GM10847 (cell line): ENCODE data around the gene TRPC4.

Experiments used
- POLR2A ChIP-seq: IDR thresholded peaks from 2 replicates; pipeline ENCODE4 v1.6.1; 2011; ENCODE audit not compliant: insufficient read length; ENCODE audit errors: extremely low read depth

TRPC4 gene

DNA sequence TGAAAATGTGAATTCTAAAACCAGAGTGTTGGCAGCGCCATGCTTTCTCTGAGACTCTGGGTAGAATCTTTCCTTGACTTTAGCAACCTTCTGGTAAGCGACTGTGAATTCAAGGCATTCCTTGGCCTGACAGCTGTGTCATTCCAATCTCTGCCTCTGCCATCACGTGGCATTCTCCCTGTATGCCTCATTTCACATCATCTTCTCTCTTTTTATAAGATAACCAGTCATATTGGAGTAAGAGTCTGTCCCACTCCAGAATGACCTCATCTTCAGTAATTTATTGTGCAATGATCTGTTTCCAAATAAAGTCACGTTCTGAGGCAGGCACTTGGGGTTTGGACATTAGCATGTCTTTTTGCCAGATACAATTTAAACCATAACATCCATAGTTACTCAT, 167.6 kb downstream of the TRPC4 start:
- TF ChIP-seq POLR2A = no peak

DNA sequence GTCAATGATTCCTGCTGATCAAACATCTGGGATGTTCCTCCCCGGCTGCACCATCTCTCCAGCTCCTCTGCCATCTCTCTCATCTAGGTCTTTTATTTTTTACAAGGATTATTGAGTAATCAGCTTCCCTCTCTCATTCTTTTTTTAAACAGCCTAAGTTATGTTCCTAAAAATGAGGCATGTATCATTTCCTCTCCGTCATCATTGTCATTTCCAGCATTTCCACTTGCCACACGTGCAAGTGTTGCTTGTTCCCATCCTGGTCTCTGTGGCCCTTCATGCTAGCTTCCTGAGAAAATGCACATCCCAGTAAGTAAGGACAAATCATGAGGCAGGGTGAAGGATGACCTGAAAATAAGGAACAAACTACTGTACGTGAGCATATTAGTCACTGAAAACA, 168.3 kb downstream of the TRPC4 start:
- TF ChIP-seq POLR2A = no peak

DNA sequence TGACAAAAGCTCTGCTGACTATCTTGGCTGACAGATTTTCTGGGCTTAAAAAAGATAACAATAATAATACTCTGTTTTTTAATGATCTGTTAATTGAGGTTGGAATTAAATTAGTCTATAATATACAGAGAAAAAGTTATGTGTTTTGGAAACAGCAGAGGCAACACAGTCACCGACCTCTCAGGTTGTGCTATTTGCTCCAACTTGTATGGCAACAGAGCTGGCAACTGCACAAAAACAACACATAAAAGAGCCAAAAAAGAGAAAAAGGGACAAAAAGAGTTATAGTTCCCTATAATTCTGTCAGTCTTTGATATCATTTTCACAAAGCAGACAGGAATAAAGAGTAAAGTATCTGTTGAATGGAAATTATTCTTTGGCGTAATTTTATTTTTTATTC, 168.7 kb downstream of the TRPC4 start:
- TF ChIP-seq POLR2A = no peak

DNA sequence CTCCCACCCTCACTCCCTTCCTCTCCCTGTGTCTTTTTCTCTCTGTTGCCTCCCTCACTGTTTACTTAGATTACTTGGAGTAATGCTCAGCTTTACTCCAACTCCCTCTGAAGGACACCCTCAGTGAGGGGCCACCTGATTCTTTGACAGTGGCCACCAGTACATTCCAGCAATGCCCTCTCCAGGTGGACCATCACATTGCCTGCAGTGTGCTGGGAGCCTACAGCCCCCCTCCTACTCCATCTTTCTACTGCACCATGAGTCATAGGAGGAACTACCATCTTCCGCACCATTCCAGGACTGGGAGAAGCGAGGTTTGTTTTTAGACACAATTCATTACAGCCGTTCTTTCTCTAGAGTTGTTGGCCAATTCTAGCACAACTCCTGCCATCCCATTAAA, 174.4 kb downstream of the TRPC4 start:
- no peak for TF ChIP-seq POLR2A

DNA sequence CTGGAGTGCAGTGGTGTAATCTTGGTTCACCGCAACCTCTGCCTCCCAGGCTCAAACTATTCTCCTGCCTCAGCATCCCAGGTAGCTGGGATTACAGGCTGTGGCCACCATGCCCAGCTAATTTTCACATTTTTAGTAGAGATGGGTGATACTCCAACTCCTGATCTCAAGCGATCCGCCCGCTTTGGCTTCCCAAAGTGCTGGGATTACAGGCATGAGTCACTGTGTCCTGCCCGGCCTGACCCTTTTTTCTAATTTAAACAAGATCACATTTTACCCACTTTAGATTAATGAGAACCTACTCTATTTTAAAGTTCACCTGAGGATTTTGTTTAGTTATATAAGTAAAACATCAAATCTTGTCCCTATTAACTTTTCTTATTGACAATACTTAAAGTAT, 179.2 kb downstream of the TRPC4 start:
- TF ChIP-seq POLR2A = no peak

DNA sequence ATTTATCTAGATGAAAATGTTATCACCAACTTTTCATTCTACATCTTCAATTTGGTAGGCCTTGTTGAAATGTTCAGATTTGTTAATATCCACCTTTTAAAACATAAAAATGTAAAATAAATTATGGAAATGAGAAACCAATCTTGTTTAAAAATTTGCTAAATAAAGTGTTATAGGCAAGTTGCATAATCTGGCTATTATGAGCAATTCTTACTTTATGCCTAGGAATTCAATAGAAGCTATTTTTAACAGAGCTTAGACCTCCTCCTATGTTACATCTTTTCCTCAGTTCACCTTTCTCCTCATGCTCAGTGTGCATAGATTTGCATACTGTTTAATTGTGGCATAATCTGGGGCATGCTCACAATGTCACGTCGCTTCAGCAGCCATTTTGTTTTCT, 183.1 kb downstream of the TRPC4 start:
- no peak for TF ChIP-seq POLR2A

DNA sequence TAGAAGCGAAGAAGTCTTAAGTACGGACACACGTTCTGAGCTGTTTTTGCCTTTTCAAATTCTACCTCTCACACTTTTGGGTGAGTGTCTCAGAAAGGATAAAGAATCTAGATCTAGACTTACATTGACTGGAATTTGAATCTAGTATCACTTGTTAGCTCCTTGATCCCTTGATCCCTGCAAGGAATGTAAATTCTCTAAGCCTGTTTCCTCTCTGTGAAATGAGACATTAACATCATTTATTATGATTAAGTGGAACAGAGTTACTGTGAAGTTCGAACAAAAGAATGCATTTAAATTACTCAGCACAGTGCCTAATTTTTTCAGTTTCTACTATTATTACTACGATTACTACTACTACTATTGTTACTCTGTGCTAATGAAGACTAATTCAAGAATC, 184.4 kb downstream of the TRPC4 start:
- TF ChIP-seq POLR2A = no peak

DNA sequence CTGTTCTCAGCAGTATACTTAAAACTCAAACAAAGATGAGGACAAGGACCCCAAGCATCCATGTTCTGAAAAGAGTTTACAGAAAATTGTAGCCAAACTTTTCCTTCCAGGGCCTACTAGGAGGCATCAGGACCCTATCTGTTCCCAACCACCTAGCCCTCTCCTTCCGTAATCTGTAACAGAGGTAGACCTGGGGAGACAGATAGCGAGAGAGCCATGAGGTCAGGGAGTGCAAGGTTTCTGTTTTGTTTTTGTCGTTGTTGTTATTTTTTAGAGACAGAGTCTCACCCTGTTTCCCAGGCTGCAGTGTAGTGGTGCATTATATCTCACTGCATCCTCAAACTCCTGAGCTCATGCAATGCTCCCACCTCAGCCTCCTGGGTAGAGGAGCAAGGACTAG, 187.1 kb downstream of the TRPC4 start:
- no peak for TF ChIP-seq POLR2A

DNA sequence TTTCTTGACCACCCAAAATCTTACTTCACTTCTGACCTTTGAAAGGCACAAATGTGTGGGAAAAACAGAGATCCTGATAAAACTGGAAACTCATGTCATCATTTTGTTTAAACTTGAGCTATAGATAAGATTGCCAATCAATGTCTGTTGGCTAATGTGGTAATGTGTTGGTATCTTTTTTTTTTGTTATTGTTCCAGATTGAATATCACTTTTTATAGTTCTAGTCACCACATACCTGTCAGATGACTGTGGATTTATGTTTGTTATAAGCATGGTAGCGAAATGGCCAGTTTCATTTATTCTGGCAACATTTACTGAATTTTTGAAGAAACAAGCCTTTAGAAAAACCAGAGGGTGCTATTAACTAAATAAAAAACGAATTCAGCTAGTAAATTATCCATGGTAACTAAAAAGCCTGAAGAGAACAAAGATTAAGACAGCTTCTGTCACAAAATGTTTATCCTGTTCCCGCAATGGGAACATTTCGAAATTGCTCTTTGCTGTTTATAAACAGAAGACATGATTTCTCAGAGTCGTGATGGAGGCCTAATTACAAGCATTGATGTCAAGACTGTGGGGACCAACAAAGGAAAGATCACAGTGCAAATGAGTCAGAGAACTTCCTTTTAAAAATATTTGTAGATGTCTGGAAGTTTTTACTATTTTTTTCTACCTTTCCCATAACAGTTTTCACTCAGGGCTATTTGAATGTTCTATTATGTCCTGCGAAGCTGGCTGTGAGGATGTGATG, 188.1 kb downstream of the TRPC4 start:
- TF ChIP-seq POLR2A = no peak

DNA sequence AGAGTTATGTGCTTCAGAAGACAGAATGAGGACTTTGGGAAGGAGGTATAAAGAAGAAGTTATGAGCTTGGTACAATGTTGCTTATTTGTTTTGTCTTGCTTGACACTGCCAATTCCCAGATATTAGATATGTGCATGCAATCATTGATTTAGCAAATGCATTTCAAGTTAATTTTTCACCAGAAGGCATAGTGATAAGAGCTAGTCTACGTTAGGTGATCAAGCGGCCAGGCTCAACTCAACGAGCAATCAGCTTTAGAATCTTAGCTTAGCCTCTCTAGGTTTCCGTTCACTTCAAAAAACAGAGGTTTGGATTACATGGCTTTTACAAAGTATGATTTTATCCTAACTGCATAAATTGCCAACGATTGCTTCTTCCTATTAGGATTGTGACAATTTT, 189.4 kb downstream of the TRPC4 start:
- no peak for TF ChIP-seq POLR2A

DNA sequence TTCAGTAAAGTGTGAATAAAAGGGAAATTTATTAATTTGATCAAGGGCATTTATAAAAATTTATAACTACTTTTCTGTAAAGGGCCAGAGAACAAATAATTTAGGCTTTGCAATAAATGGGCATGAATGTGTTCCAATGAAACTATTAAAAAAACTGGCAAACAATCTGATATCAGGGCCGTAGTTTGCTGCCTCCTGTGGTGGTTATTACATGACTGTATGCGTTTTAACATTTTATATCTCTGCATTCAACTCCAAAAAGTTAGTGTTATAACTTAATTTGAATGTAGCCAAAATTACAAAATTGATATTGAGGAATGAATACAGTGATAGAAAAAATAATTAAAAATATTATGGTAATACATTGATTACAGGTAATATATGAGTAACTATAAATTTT, 190.5 kb downstream of the TRPC4 start:
- TF ChIP-seq POLR2A = no peak

DNA sequence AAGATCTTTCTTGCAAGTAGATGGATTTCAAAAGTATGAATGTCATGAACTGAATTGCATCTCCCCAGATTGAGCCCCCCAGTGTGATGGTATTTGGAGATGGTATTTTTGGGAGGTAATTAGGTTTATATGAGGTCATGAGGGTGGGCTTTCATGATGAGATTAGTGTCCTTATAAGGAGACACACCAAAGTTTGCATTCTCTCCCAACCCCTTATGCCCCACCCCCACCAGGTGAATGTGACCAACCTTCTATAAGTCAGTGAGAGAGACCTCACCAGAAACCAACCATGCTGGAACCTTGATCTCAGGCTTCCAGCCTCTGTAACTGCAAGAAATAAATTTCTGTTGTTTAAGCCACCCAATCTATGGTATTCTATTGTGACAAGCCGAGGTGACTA, 199.7 kb downstream of the TRPC4 start:
- TF ChIP-seq POLR2A = no peak

DNA sequence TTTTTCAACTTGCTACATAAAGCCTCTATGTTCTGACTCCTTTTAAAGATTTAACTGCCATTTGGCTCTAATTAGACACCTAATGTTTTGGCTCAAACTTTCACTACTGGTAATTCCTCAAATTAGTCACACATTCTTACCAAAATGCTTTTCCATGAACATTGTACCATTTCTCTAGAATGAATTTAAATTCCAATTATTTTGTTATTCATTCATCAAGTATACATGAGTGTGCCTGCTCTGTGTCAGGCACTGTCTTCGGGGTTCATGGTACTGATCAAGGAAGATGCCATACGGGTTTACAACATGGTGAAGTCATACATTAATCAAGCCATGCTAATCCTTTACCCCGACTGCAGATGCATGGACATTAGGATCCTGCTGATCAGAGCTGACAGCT, 201.9 kb downstream of the TRPC4 start:
- TF ChIP-seq POLR2A = no peak

DNA sequence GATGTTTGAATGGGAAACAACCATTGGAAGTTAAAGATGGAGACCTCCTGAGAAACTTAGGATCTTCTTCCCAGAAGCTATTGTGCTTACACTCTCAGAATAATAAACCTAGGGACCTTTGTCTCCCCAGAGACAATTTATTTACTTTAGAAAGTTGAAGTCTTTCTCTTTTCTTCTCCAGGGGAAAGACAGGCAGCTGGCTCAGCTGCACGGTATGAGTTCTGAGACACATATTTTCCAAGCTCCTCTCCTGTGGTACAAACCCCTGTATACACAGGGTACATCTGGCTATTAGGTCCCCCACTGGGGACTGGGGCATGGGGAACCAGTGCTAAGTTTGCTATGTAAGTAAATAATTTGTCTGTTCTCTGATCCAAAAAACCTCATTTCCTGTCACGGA, 203.5 kb downstream of the TRPC4 start:
- TF ChIP-seq POLR2A = no peak

DNA sequence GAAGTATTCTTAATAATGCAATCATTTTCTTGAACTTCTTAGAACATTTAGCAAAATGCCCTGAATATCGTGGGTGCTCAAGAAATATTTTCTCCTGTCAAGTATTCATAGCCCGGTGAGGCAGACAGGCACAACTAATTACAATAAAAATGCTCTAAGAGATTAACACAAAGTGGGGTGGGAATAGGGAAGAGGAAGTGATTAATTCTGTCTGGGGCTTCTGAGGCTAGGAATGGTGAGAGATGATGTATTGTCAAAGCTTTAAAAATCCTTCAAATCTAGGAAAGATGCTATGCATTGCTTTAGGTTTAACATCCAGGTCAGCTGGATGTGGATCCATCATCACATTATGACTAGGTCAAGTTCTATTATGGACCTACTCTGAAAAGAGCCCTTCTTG, 204.2 kb downstream of the TRPC4 start:
- no peak for TF ChIP-seq POLR2A

DNA sequence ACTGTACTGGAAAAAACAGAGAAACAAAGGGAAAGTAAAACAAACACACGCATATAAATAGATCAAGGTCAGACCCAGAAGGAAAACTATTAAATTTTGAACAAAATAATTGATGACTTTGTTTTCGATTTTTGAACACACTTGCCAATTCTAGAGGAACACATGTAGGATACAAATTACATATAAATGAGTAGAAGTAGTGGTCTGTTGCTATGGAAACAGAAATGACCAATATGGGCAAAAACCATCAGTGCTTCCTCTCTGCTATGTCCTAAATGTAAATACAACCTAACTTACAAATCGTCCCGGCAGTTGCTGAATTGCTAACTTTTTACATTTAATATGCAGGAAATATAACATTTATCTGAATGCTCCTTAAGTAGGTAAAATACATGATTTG, 205.8 kb downstream of the TRPC4 start:
- TF ChIP-seq POLR2A = no peak

DNA sequence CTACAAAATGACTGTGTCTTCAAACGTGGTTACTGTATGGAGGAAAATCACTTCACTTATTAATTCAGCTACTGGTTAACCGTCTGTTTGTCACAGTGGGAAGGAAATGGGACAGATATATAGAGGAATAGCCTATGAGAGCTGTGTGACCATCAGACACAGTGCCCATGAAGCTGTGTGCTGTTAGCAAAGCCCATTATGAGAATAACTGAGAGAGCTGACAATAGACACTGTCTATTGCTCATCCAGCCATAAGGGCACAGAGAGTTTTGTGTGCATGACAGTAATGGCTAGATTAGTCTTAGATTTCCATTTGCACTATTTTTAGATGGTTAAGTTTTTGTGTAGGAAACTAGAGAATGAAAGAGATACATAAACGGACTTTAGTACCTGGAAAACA, 206.9 kb downstream of the TRPC4 start:
- no peak for TF ChIP-seq POLR2A
